HG02870 (cell line): ENCODE data around the gene SLC34A1.
"Not testable (repeated sequence)": the region's sequence is repeated elsewhere in the genome, so short reads cannot be mapped to it uniquely, and the experiment has no call there.

Experiments
- ATAC-seq: cut with Tn5 transposase; IDR thresholded peaks from one replicate; pipeline ENCODE4 v1.9.1; 2021; ENCODE audit warnings: mild to moderate bottlenecking, moderate library complexity; ENCODE audit not compliant: unreplicated experiment

Gene SLC34A1

DNA sequence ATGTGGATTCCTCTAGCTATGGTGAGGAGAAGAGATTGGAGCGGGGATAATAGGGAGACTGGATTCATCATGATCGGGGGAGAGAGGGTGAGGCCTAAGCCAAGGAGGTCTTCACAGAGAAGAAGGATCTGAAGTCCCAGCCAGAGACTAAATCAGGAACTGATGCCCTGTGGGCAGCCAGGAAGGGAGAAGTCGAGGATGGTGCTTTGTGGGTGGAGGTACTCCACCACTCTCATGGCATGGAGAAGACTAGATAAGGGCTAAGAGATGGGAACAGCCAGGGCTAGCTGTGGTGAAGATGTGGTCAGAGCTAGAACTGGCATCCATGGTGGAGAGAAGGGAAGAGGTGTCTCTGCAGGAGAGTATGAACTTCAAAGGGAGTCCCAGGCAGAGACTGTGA, 29.5 kb upstream of the SLC34A1 start:
- ATAC-seq, result no peak

- no peak for ATAC-seq
Measured at GRCh38 chr5:177355162-177355867, 28.9 kb upstream of the SLC34A1 start.

DNA sequence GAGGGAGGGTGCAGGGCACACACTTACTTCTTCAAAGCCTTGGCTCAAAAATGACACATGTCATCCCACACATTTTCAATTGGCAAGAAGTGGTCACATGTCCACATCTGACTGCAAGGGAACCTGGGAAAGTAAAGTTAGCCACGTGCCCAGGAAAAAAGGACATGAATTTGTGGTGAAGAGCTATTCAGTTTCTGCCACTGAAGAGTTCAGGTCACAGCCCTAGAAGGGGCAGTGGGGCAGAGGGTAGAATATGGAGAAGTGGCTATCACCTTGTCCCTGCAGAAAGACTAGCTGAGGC, 28.4 kb upstream of the SLC34A1 start:
- no peak for ATAC-seq

GRCh38 chr5:177356746-177357145, 27.5 kb upstream of the SLC34A1 start:
- ATAC-seq, result no peak

DNA sequence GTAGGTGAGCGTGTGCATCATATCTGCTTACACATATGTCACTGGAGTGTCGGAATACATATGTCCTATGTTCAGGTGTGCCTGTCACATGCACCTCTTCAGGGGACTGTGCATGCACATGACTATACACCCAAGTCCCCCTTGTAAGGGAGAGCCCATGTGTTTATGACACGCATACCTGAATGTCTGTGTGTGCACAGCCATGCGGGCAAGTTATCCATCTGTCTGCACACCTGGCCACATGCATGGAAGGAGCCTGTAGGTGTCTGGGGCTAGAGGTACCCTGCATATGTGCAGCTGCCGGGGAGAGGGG, 27.1 kb upstream of the SLC34A1 start:
- no peak for ATAC-seq

DNA sequence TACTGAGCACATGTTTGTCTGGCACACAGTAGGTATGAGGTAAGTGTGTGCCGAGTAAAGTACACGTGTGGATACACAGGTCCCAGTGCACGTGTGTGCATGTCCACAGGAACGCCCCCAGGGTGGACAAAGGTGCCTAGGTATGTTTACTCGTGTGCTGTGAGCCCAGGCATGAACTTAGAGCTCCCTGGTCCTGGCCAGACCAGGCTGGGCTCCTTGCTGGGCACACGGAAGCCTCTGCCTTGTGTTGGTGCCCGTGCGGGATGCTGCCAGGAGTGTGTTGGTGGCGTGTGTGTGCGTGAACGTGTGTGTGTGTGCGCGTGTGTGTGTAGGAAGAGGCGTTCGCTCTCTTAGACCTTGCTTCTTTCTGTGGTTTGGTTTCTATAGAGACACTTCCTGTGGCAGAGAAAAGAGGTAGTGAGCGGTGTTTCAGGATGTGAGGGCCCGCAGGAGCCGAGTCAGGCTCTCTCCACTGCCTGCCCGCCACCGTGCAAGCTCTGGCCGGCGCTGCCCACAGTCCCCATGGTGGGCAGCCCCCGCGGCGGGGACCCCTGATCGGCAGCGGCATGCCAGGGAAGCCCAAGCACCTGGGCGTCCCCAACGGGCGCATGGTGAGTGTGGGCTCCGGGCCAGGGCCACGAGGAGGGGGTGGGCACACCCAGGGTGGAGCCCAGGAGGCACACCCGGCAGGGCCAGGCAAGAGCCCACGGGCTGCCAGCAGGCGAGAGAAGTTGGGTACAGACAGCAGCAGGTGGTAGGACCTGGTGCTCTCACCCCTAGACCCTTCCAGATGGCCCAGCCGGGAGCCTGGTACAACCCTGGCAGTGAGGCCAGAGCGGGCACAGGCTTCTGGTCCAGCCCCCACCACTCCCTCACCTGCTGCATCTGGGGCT, 26.5 kb upstream of the SLC34A1 start, which contains the start of gene RGS14:
Gene RGS14 (plus strand): TSS at position 466 of the 893 bp plus-strand sequence. CDS start 101 bp downstream, at position 567.
- peak; percentile 92 for ATAC-seq

GRCh38 chr5:177358370-177358819, 25.8 kb upstream of the SLC34A1 start:
- ATAC-seq, result no peak

DNA sequence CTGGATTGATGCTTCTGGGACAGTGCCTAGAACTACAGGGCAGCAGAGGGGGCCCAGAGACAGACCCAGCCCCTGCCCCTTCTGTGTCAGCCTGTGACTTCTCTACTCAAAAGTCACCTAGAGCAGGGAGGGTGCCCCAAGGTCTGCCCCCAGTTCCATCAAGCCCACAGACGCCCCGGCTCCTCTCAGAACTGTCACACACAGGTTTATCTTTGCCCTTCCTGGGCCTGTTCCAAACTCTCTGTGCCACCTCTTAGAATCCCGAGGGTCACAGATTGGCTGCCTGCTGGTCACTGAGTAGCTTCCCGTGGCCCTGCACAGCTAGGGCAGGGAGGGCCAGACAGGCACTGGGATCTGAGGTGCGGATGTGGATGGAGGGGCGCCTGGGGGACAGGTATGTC, 24.8 kb upstream of the SLC34A1 start:
- ATAC-seq, result no peak

DNA sequence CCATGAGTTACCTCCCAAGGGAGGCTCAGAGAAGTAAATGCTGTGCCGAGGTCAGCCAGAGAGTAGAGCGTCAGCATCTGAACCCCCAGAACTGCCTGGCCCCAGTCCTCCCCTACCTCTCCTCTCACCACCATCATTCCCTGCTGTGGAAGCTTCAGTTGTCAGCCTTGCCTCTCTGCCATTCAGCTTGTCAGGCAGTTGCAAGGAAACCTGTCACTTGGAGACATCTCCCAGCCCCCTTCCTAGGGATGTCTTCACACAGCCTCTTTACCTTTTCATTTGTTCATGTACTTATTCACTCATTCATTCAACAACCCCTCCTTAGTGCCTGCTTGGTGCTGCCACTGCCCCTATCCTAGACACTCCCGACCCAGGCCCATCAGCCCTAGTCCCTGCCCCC, 24.4 kb upstream of the SLC34A1 start:
- no peak for ATAC-seq

GRCh38 chr5:177360740-177361139, 23.5 kb upstream of the SLC34A1 start:
- not testable (repeated sequence) for ATAC-seq

DNA sequence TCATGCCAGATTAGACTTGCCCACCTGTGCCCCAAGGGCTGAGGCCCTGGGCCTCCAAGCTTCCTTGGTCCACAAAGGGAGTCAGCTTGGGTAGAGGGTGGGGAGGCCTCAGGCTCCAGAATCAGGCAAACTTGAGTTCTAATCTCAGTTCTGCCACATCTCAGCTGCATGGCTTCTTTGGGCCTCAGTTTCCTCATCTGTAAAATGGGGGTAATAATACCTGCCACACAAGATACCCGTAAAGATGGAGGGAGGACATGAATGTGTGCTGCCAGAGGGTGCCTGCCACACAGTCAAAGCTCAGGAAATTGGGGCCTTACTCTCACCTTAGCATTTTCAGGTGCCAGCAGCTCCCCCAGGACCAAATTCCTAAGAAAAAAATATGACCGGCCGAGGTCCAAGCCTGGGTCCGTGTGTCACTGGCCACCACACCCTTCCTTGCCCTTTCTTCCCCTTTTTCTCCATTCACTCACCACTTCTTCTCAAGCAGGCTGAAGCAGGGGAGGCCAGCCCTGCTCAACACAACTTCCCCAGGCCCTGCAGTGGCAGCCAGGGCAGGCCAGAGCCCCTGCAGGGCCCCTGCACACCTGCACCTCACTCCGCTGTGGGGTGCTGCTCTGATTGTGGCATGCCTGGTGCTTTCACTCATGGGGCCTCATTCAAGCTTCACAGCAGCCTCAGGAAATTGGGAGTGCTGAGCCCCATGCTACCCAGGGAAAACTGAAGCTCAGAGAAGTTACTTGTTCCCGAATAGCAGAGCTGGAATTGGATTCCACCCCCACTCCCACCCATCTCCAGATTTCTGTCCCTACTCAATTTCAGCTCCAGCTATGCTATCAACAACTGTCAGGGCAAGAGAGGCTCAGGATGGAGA, 22.6 kb upstream of the SLC34A1 start:
- ATAC-seq, result no peak

DNA sequence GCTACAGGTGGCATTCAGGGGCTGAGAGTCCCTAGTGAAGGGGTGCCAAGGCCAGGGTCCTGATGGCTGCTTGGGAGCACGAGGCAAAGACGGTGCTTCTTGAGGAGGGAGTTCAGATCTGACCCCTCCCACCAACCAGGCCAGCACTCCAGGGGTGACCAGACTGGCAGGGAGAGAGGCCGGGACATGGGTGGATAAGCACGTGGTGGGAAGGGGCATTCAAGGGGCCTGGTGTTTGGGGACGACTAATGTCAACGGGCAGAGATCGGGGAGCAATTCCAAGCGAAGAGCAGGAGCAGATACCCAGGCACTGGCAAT, 22.0 kb upstream of the SLC34A1 start:
- no peak for ATAC-seq

GRCh38 chr5:177362610-177363507, 21.4 kb upstream of the SLC34A1 start:
- peak; percentile 38 for ATAC-seq

- no peak for ATAC-seq
Measured at GRCh38 chr5:177363565-177363964, 20.7 kb upstream of the SLC34A1 start.

DNA sequence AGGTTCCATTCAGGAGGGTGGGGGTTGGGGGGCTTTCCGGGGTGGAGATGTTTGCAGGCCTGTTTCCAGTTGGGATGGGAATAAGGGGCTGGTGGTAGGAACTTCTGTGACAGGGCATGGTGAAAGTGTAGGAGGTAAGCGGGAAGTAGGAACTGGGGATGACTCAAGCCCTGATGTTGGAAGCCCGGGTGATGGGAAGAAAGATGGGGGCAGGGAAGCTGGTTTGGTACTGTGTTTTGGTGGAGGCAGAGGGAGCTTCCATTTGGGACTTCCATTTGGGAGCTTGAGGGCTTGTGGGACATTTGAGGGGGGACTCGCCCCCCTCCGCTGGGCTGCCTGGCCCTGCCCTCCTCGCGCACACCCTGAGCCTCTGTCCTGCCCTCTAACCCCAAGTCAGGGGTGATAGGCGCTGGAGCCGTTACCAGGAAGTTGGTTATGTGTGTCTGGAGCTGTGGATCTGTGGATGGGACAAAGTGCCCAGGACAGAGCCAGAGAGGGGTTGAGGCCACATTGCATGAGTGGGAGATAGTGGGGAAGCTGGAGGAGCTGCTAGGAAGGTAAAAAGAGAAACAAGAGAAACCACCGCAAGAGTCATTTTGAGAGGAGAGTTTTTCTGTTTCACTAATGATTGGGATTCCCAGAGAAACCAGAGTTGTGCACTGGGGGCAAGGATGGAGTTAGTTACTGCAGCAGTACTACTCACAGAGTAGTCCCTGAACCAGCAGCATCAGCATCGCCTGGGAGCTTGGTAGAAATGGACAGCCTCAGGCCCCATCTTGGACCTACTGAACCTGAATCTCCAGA, 19.9 kb upstream of the SLC34A1 start:
- ATAC-seq, result peak; percentile 41

DNA sequence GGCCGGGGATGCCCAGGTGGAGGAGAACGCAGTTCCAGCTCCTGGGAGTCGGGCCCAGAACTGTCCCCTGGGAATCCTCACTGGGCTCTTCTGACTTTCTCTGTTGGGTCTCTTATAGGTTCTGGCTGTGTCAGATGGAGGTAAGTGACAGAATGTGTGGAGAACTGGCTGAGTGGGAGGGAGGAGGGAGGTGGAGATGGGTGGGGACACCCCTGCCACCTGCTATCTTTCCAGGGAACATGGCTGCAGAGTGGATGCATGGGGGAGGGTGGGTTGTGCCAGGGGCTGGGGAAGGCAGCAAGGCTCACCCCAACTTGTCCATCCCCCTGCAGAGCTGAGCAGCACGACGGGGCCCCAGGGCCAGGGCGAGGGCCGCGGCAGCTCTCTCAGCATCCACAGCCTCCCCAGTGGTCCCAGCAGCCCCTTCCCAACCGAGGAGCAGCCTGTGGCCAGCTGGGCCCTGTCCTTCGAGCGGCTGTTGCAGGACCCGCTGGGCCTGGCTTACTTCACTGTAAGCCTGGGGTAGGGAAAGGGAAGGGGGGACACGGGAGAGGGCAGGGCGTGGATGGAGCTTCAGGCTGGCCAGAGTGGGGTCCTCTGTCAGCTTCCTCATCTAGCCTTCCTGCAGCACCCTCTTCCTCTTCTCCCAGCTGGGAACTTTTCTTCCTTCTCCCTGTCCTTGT, 18.2 kb upstream of the SLC34A1 start:
- ATAC-seq, result no peak

GRCh38 chr5:177366528-177367322, 17.5 kb upstream of the SLC34A1 start:
- ATAC-seq, result no peak

- ATAC-seq, result no peak
Measured at GRCh38 chr5:177367323-177367848, 16.8 kb upstream of the SLC34A1 start.
